Measurements from ENCODE around the gene NCOR1.
"Not testable (repeated sequence)": the region's sequence is repeated elsewhere in the genome, so short reads cannot be mapped to it uniquely, and the experiment has no call there.

The NCOR1 gene

GRCh38 chr17:16215002-16215272, 397 bp downstream of the NCOR1 start:
- peak; percentile 6 for DNase-seq (ENCODE audit: low read depth)

GRCh38 chr17:16214190-16215001, 938 bp downstream of the NCOR1 start:
- DNase-seq (ENCODE audit: low read depth): no peak

GRCh38 chr17:16212793-16213192, 2.5 kb downstream of the NCOR1 start:
- DNase-seq (ENCODE audit: low read depth): no peak

- no peak for DNase-seq (ENCODE audit: low read depth)
These were observed 3.7 kb downstream of the NCOR1 start for GRCh38 chr17:16211590-16211989.

- DNase-seq (ENCODE audit: low read depth): not testable (repeated sequence)
These were observed 10.6 kb downstream of the NCOR1 start for GRCh38 chr17:16204763-16205162.

GRCh38 chr17:16202554-16203500, 12.5 kb downstream of the NCOR1 start:
- DNase-seq (ENCODE audit: low read depth): not testable (repeated sequence)

- DNase-seq (ENCODE audit: low read depth): not testable (repeated sequence)
These were observed 13.6 kb downstream of the NCOR1 start for GRCh38 chr17:16201693-16202131.

GRCh38 chr17:16199093-16199492, 16.2 kb downstream of the NCOR1 start:
- DNase-seq (ENCODE audit: low read depth): no peak

GRCh38 chr17:16197276-16197675, 18.1 kb downstream of the NCOR1 start:
- no peak for DNase-seq (ENCODE audit: low read depth)

GRCh38 chr17:16194307-16194835, 21.0 kb downstream of the NCOR1 start:
- DNase-seq (ENCODE audit: low read depth): not testable (repeated sequence)

- DNase-seq (ENCODE audit: low read depth): no peak
These were observed 23.7 kb downstream of the NCOR1 start for GRCh38 chr17:16191604-16192003.

- DNase-seq (ENCODE audit: low read depth): no peak
These were observed 24.5 kb downstream of the NCOR1 start for GRCh38 chr17:16190703-16191360.

GRCh38 chr17:16189791-16190348, 25.5 kb downstream of the NCOR1 start:
- no peak for DNase-seq (ENCODE audit: low read depth)

- no peak for DNase-seq (ENCODE audit: low read depth)
These were observed 27.7 kb downstream of the NCOR1 start for GRCh38 chr17:16187642-16188041.

- no peak for DNase-seq (ENCODE audit: low read depth)
These were observed 33.8 kb downstream of the NCOR1 start for GRCh38 chr17:16181581-16181980.

- no peak for DNase-seq (ENCODE audit: low read depth)
These were observed 36.5 kb downstream of the NCOR1 start for GRCh38 chr17:16178836-16179235.

GRCh38 chr17:16171613-16172012, 43.7 kb downstream of the NCOR1 start:
- no peak for DNase-seq (ENCODE audit: low read depth)

GRCh38 chr17:16166766-16167165, 48.6 kb downstream of the NCOR1 start:
- DNase-seq (ENCODE audit: low read depth): not testable (repeated sequence)

- DNase-seq (ENCODE audit: low read depth): no peak
These were observed 56.6 kb downstream of the NCOR1 start for GRCh38 chr17:16158714-16159113.

GRCh38 chr17:16155536-16155935, 59.8 kb downstream of the NCOR1 start:
- no peak for DNase-seq (ENCODE audit: low read depth)

- not testable (repeated sequence) for DNase-seq (ENCODE audit: low read depth)
These were observed 63.0 kb downstream of the NCOR1 start for GRCh38 chr17:16152326-16152725.

Data from T follicular helper cell (primary cell).